GM19351 (cell line): Measurements from ENCODE around the gene SERINC5.
"Not testable (repeated sequence)": the region's sequence is repeated elsewhere in the genome, so short reads cannot be mapped to it uniquely, and the experiment has no call there.

Source experiments
- ATAC-seq: cut with Tn5 transposase; IDR thresholded peaks from one replicate; pipeline ENCODE4 v1.9.1; 2021; ENCODE audit warnings: mild to moderate bottlenecking, moderate library complexity; ENCODE audit not compliant: unreplicated experiment

SERINC5 gene

DNA sequence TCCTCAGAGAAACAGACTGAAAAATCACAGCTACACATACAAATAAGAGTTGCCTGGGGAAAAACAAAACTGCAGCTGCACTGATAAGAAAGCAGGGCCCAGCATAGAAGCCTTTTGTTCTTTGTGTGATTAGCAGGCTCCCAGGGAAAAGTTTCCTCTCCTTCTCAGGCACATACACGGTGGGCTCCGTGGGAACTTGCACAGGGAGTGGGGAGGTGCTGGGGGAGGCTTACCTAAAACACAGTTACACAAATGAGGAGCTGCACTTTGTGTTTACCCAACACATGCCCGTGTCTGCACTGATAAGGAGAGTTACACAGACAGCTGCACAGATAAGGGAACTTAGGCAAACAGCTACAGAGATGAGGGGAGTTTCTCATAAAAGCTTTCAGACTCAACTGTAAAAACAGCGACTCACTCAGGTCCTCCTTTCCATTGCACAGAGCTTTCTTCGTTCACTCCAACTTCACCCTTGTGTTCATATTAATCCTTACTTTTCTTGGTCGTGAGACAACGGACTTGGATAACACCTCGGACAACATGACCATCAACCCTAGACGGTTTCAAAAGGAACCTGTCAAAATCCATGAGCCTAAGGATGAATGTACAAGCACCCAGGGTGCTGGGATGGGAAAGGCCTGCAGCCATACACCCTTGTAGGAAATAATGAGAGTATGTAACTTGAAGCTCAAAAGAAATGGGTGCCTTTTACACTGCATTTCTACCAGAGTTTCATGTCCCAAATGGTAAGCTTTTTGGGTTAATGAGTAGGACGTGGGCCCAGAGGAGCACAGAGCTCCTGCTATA is 50.8 kb downstream of the SERINC5 start:
- ATAC-seq = no peak

DNA sequence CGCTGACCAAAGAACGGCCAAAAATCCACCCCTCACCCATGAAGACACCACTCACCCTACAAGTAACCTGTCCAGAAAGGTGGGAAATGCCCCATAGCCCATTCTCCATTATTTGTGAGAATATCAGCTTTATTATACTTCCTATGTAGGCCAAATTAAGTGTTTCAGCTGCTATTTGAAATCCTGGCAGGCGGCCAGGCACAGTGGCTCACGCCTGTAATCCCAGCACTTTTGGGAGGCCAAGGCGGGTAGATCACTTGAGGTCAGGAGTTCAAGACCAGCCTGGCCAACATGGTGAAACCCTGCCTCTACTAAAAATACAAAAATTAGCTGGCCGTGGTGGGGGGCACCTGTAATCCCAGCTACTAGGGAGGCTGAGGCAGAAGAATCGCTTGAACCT is 54.1 kb downstream of the SERINC5 start:
- ATAC-seq = not testable (repeated sequence)

GRCh38 chr5:80198920-80199319 is 56.9 kb downstream of the SERINC5 start:
- no peak for ATAC-seq

DNA sequence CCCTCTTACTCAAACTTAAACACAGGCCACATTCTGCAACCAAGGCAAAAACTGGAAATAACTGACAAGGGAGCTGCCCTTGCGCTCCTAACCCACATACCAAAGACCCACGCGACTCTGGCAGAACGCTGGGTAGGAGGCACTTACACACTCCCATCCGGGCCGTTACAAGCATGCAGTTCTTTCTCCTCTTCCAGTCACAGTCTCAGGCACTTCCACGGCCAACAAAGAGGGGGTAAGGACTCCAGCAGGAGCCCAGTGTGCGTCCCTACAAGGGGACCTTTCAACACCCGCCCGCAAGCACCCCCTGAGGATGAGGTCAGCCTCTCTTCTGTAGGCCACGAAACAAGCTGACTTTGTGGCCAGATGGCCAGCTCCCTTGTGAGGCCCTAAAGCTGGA is 57.4 kb downstream of the SERINC5 start:
- ATAC-seq = no peak

DNA sequence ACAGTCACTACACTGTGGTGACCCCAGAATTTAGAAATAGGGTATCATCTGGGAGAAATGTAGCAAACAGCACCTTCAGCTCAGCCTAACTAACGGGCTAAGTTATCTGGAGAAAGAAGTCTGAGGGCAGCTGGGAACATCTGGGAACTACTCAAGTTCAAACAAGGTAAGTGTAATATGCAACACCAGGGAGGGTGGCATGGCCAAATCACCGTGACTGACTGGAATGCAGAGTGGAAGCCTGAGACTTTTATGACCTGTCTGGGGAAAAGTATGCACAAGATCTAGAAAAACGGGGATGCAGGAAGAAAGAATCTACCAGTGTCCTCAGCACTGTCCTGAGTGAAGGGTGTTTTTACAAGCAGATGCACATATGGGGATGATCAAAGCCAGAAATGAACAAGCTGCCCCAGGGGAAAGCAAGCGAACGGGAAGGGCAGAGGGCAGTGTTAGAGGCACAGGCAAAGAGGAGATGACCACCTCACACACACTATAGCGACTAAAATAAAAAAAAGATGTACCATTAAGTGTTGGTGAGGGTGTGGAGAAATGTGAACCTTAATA is 59.9 kb downstream of the SERINC5 start:
- no peak for ATAC-seq

GRCh38 chr5:80194468-80194867 is 61.4 kb downstream of the SERINC5 start:
- ATAC-seq = no peak

DNA sequence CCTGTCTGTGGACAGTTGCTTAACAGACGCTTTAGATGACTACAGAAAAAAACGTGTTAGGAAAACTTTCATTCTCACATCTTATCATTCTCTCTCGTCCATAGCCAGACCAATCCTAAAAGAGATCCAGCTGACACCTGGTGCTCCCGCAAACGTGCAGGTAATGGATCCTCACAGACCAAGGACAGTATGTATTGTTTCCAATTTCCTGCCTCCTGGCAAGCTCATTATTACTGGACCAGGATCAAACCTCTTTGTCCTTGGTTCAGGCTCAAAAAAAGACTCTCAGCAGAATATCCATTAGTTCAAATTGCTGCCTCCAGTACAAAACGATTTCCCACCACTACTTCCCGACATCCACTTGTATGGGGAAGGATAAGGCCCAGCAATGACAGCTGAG is 62.4 kb downstream of the SERINC5 start:
- ATAC-seq = no peak

DNA sequence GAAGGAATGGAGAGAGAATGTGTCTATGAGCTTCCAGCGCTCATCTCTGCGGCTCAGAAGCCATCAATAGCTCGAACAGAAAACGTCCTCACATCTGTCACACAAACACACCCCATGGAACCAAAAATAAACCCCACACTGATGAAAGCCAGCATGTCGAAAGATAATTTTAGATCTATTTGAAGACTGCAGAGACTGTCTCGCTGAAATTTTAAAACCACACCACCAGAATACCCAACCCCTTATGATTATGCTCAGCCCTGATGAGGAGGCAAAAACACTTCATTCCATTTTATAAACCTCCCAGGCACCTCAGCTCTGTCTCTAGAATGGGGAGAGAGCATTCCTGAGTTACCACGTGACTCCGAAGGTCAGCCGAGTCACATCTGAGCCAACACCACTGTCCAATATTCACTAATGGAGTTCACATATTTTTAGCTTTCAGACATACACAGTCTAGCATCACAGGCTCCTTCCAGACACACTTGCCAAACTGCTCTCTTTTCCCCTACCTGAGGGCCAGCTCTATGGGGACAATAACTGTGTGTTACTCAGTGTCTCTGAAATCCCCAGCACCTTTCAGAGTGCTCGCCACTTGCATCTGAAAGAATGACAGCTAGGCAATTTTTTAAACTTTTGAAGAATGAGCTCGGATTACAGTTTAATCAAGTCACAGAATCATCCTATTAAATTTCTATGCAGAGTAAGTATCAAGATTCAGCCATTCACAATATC is 63.2 kb downstream of the SERINC5 start:
- ATAC-seq = no peak

GRCh38 chr5:80191991-80192398 is 63.9 kb downstream of the SERINC5 start:
- no peak for ATAC-seq

GRCh38 chr5:80191397-80191796 is 64.5 kb downstream of the SERINC5 start:
- ATAC-seq = no peak

- ATAC-seq = no peak
Measured at GRCh38 chr5:80190960-80191359, 64.9 kb downstream of the SERINC5 start.

DNA sequence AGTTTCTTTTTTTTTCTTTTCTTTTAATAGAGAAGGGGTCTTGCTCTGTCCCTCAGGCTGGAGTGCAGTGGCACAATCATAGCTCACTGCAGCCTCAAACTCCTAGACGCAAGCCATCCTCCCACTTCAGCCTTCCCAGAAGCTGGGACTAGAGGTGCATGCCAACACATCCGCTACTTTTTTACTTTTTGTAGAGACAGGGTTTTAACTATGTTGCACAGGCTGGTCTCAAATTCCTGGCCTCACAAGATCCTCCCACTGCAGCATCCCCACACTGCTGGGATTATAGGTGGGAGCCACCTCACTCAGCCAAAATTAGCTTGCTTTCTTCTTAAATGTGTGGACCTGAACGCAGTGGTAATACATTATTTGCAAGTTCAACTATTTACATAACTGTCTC is 66.1 kb downstream of the SERINC5 start:
- no peak for ATAC-seq

DNA sequence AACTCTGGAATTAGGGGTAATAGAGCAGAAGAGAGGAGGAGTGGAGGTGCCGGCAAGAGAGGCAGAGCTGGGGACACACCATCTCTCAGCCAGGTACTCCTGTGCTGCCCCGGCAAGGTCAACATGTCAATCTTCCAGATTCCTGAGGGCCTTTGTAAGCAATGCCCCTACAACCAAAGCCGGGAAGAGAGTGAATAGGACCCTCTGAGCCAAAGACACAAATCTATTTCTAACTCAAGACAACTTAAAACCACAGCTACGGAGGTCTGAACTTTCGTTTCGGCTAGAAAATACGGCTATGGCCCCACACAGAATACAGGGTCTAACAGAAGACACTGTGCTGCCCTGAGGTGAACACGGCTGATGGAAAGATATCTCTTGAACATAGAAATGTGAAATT is 66.6 kb downstream of the SERINC5 start:
- no peak for ATAC-seq

GRCh38 chr5:80187421-80188090 is 68.3 kb downstream of the SERINC5 start:
- no peak for ATAC-seq

DNA sequence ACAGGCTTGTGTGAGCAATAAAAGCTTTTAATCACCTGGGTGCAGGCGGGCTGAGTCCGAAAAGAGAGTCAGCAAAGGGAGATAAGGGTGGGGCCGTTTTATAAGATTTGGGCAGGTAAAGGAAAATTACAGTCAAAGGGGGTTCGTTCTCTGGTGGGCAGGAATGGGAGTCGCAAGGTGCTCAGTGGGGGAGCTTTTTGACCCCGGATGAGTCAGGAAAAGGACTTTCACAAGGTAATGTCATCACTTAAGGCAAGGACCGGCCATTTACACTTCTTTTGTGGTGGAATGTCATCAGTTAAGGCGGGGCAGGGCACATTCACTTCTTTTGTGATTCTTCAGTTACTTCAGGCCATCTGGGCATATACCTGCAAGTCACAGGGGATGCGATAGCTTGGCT is 70.3 kb downstream of the SERINC5 start:
- not testable (repeated sequence) for ATAC-seq

- ATAC-seq = no peak
Measured at GRCh38 chr5:80185095-80185494, 70.8 kb downstream of the SERINC5 start.

DNA sequence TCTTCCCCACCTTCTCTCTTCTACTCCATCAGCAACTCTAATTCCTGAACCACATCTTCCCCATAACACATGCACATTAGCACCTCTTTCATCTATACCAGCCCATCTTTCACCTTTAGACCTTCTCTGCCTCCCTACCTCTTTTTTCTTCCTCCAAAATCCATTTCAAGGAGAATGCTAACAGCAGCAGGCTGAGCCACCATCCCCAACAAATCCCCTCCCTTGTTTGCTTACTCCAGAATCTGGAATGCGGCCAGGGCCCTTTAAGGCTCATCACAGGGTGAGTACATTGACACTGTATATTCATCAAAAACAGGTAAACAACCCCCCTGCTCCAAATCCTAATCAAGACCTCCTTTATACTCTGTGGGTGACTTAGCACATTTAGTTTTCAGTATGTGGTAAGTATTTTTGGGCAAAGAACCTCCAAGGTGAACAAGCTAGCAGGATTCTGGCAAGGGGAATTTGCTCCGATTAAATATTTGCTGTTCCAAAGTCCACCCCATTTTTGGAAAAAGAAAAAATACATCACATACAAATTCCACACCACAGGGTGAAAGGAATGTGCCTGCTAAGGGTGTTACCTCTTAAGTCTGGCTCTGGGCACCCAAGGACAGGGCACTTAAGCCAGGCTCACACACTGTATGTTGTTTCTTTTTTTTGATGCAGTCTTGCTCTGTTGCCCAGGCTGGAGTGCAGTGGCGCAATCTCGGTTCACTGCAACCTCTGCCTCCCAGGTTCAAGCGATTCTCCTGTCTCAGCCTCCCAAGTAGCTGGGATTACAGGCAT is 71.4 kb downstream of the SERINC5 start:
- ATAC-seq = no peak

DNA sequence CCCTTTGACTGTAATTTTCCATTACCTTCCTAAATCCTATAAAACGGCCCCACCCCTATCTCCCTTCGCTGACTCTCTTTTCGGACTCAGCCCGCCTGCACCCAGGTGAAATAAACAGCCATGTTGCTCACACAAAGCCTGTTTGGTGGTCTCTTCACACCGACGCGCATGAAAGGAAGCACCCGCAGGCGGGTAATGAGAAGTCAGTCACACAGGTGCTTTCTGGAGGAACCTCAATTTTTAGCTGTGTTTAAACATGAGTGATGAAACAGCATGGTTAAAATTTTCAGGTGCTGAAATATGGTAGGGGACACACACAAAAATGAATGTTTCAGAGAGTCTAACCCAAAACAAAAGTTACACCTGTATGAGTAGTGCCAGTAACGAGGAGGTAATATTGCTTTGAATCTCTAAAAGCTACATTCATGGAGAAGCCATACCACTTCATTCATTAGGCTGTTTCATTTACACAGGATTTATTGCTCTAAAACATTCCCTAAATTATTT is 72.1 kb downstream of the SERINC5 start:
- not testable (repeated sequence) for ATAC-seq

GRCh38 chr5:80182809-80183580 is 72.9 kb downstream of the SERINC5 start:
- no peak for ATAC-seq
